GM18511 (cell line): ENCODE results near the gene TTF2.
"Not testable (repeated sequence)": the region's sequence is repeated elsewhere in the genome, so short reads cannot be mapped to it uniquely, and the experiment has no call there.

Experiments
- ATAC-seq: cut with Tn5 transposase; IDR thresholded peaks from one replicate; pipeline ENCODE4 v1.9.1; 2021; ENCODE audit warnings: mild to moderate bottlenecking, moderate library complexity; ENCODE audit not compliant: unreplicated experiment

Gene TTF2

DNA sequence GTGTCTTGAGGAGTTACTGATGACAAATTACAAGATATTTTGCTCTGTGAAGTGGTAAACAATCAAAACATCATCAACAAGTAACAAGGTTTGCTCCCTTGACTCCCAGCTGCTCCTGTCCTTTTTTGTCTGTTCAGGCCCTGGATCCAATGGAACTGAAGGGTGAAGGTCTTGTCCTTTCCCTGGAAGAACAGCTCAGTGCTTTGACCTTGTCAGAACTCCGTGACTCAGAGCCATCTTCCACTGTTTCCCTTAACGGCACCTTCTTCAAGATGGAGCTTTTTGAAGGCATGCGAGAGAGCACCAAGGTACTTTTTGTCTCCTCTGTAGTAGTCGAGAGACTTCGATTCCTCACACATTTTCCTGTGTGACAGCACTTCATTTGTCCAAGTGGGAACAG lies 32.5 kb downstream of the TTF2 start:
- no peak for ATAC-seq

DNA sequence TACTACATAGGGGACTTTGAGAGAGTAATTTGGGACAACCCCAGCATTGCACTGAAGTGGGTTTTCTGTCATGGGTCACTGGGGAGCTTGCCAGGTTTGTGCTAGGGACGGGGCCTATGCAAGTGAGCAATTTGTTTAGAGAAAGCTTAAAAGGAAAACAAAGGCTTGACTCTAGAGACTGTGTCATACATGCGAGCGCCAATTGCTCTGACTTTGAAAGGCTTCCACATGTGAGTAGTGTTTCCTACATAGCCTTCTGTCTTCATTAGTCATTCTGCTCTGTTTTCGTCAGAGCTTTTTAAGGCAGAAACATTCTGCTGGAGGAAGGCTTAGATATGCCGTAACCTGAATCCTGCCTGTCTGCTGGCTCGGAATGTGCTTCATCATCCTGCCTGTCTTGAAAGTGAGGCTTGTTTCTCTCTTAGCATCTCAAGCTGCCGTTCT lies 33.0 kb downstream of the TTF2 start:
- ATAC-seq = no peak

DNA sequence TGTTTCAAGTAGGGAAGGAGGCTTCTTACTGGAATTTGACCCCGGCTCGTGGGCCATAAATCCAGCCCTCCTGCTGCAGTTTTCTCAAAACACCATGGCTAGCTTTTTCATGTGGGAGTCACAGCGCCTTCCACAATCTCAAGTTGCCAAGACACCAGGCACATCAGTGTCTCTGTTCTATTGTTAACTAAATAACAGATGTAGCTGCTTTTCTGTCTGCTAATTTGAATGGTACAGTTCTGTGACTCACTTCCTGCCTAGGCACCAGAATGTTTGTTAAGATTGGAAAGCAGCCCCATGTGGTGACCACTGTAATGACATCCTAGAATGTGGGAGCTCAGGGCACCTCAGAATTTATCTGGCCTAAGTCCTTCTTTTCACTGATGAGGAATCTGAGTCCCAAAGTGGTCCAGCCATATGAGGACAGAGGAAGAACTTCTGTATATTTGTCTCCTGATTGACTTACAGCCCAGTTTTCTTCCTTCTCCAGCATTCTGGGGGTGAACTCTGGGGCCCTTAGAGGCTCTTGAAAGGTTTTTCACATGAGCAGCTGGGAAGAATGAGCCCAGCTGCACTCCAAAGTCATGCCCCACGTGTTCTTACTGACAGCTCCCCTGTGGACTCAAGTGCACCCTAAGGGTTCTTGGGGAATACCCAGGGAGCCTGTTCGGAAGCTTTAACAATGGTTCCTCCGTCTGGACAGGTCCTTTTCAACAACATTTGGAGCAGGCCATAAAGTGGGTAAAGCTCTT lies 33.9 kb downstream of the TTF2 start:
- peak; percentile 82 for ATAC-seq

DNA sequence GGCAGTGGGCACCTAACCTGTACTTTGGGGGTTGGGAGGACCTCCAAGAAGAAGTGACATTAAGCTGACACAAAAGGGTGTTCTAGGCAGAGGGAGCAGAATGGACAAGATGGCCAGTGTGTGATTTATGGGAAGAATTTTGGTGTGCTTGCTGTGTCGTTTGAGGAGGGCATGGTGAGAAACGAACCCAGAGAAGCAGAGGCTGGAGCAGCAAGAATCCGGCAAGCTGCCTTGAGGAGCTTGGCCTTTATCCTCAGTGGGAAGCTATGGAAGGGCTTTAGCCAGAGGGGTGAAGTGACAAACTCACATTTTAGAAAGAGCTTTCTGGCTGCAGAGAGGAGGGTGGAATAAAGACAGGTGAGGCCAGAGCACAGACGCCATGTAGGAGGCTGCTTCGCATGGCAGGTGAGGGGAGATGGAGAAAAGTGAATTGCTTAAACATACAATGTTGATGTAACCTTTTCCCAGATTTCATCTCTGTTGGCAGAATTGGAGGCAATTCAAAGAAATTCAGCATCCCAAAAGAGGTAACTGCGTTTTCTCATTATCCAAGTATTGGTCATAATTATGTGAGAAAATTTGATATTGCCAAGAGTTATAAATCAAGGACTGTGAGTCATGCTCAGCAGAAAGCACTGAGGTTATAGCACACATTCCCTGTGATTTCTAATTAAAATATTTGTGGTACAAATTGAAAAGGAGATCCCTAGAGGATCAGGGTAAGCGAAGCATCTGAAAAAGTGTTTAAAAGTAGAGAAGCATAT lies 34.9 kb downstream of the TTF2 start:
- ATAC-seq = no peak

DNA sequence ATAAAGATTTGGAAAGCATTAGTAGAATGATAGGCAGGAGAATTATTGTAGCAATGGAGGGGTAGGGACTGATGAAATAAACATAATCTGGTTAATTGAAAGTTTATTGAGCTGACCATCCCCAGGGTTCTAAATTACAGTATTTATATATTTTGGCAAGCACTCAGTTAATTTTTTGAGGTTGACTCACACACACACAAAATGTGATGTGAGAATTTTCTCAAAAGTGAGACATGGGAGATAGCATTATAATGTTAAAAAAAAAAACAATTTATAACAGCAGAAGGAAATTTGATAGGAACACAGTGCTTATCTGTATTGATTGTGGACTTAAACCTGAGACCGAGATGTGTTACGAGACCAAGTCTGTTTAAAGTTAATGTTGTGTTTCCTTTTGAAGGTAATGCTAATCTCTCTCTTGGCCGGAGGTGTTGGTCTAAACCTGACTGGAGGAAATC lies 36.9 kb downstream of the TTF2 start:
- no peak for ATAC-seq

DNA sequence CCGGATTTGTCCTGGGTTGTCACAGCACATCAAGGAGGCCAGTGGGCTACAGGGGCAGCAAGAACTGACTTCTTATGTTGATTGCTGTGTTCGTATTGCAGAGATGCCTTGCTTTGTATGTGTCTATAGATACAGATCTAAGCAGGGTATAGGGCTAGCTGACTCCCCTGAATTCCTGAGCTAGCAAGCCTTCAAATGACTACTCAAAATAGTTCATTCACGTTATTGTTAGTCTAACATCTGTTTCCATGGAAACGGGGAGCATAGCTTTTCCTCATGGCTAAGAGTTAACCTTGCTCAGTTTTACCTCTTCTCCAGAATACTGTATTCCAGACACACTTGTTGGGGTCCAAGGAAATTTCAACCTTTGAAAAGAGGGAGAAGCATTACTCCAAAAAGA lies 37.3 kb downstream of the TTF2 start:
- ATAC-seq = no peak

DNA sequence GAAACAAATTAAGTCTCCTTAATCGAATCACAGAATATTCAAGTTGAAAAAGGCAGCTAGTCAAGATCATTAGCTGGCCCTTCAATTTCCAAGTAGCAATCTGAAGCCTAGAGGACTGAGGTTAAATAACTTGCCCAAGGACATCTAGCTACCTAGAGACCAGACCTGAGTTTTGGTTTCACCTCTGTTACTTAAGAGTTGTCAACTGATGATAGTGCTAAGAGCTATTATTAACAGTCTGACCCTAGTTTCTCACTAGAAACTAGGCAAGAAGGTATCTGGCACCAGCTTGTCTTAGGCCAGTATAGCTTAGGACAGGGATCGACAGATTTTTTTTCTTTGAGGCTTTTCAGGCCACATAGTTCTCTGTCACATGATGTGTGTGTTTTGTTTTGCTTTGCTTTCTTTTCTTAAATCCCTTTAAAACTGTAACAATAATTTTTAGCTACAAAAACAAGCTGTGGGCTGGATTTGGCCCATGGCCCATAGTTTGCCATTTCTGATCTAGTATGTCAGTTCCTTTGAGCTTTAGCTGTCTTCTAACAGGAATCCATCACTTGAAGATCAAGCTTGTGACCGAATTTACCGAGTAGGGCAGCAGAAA lies 38.3 kb downstream of the TTF2 start:
- no peak for ATAC-seq

DNA sequence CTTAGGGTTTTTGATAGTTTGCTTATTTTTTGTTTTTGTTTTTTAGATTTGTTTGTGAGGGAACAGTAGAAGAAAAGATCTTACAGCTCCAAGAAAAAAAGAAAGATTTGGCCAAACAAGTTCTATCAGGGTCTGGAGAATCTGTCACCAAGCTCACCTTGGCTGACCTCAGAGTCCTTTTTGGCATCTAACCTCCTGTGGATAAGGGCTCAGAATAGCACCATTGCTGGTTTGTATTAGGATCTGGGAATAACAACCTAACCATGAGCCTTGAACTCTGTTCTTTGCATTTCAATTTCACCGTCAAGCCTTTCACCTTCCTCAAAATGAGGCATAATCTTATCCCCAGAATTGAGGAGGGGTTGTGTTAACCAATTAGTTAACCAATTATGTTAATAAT lies 41.2 kb downstream of the TTF2 start:
- no peak for ATAC-seq

DNA sequence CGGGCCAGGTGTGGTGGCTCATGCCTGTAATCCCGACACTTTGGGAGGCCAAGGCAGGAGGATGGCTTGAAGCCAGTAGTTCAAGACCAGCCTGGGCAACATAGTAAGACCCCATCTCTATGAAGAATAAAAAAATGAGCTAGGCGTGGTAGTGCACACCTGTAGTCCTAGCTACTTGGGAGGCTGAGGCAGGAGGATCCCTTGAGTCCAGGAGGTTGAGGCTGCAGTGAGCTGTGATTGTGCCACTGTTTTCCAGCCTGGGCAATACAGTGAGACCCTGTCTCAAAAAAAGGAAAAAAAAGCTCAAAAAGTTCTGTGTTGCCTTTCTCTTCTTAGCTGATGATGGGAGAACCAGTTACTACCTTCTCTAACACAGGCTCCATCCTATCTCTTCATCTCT lies 41.7 kb downstream of the TTF2 start:
- not testable (repeated sequence) for ATAC-seq

DNA sequence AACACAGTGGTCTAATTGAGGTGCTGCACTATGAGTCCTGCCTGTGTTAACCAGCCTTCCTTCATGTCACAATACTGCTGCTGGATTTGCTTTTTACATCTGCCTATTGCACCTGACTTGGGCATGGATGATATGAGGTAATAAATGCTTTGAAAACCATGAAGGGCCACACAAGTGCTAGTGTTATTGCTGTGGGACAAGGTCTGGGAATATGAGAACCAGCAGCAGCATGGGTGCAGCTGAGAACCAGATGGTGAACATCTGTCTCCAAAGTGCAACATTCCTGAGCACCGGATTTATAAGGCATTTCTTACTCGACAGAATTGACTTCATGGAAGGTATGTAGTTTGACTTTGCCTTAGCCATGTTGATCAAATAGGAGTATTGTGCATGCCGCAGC lies 44.9 kb downstream of the TTF2 start:
- no peak for ATAC-seq

DNA sequence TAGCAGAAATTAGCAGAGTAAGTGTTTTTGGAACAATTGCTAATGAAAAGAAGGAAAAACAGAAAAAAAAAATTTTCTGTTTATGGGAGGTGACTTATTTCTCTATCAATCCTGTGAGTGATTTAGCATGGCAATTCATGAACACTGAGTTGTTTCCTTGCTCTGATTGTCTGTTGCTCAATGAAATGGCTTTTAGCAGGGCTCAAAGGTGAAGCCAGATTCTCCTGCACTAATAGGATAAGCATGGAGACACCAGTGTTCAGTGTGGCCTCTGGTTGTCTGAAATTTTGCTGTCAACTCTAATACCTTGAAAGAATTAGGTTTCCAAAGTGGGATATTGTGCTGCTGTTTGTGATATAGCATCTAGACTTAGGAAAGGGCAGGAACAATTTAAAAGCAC lies 45.6 kb downstream of the TTF2 start:
- ATAC-seq = no peak

DNA sequence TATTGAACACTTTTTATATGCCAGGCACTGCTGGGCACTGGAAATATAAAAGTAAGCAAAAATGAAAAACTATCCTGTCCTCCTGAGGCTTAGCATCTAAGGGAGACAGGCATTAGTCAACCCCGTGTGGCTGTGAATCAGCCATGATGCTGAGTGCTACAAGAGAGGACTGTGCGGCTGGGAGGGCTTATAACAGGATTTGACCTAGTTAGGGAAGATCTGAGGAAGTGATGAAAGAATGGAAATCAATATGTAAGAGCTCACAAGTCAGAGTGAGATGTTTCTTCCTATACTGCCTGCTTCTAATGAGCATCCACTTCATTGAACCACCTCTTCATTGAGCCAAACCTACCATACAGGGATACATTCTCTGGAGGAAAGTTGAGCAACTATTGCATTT lies 46.4 kb downstream of the TTF2 start:
- no peak for ATAC-seq

DNA sequence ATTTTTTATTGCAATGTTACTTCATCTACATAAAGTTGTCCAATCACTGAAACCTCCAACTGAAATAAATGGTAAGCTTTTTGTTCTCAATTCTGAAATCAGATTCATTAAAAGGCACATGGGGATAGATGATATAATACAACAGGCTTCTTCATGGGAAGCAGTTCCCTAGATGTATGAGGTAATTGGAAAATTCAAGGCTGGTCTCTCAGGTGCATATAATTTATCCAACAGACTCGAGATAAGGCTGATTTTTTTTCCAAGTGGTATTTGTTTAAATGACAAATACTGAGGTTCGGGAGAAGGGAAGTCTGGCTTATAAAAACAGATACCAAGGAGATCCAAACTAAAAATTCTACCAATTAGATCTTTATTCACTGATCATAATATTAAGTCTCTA lies 47.2 kb downstream of the TTF2 start:
- ATAC-seq = no peak

DNA sequence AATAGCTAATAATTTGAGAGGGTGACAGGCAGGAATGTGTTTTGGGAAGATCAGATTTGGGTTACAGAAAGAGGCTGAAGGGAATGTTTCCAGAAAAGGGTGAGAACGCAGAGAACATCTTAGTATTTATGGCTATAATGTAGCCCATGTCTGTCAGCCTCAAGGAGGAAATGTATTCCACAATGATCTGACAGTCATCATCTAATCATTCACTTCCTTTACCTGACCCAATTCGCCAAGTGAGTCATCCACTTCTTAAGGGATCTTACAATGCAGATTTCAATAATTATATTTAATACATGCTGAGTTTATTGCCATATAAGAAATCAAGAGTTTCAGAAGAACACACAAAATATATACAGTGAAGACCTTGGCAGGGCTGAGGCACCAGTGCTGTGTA lies 50.6 kb downstream of the TTF2 start:
- no peak for ATAC-seq

DNA sequence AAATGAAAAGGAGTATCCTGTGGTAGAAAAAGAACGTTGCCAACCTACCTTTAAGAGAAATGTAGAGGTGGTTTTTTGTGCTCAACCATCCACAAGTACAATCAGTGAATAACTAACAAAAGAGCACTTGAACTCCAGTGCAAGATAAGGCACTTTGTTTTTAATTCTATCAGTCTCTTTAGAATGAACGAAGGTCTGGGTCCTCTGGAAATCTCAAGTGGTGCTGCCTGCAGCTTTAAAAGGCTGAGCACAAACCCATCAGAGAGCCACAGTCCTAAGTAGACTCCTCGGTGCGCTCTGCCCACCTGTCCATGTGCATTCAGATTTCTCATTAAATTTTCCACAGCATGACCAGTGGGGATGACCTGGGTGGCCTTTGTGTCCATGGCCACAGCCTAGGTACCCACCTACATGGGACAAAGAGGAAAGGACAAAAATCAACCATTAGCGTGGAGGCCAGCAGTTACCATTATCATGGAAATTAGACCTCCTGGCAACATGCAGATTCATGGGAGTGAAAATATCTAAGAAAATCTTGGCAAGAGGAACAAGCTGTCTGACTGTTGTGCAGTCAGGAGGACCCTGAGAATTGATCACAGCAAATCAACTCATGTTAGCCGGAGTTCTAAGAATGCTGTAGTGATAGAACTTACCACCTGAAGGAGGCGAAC lies 52.1 kb downstream of the TTF2 start:
- ATAC-seq = no peak

DNA sequence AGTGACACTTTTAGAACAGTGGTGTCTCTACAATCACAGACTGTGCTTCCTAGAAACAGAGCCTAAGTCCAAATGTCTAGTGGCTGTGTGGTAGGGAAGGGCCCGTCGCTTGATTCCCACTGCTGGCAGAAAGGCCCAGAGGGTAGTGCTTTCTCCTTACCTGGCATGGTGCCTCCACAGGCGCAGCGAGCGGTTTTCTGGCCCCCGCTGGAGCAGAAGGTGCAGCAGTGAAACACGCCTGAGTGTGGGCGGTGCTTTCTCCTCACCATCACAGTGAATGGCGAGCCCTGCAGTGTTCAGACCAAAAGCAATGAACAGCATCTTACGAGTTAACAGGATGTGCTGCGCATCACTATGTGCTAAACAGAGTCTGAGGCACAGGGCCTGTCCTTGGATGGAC lies 53.1 kb downstream of the TTF2 start:
- ATAC-seq = no peak

DNA sequence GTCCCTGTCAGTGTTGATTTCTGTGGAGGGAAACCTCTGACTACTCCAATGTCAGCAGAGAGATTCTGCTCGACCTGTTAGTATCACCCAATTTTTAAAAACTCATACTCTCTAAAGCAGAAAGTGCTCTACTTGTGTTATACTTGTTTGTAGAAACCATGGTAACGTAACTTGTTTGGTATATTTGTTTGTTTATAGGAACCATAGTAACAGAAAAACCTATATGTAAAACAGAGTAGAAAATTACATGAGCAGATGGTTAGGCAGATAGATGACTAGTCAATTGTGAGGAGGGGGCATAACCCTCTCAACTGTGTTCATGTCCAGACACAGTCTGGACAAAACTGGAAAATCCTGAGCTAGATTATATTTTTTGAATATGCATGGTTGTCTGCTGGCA lies 54.8 kb downstream of the TTF2 start:
- ATAC-seq = no peak

DNA sequence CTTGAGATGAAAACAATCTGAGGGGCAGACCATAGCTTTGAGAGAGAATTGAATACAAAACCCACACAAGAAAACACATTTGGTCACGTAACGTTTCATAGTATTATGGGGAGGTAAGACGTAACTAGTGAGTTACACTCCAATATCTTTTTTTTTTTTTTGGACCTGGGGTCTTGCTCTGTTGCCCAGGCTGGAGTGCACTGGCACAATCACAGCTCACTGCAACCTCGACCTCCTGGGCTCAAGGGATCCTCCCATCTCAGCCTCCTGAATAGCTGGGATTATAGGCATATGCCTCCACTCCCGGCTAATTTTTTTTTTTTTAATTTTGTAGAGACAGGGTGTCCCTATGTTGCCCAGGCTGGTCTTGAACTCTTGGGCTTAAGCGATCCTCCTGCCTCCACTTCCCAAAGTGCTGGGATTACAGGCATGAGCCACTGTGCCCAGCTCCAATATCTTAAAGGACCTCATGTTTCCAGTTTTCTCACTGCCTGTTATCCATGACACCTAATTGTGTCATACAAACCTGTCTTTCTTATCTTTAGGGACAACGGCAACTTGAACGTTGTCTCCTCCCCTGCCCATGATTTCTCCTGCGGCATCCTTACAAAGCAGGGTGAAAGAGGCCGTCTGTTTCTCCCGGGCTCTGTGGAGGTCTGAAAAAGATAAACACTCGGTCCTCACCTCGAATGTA lies 56.1 kb downstream of the TTF2 start:
- ATAC-seq = no peak

DNA sequence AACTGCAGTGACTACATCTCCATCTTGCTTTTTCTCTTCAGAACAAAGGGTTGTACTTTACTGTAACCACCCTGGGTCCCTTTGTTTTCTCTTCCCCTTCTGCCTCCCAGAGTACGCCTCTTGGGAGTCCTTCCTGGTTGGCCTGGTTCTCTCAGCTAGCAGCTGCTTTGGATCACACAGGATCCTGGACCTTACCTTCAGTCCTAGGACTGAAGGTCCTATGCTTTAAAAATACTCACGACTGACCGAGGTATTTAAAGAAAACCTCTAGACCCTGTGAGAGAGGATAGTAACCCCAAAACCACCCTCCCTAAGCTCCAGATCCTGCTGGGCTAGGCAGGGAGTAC lies 56.6 kb downstream of the TTF2 start:
- no peak for ATAC-seq

DNA sequence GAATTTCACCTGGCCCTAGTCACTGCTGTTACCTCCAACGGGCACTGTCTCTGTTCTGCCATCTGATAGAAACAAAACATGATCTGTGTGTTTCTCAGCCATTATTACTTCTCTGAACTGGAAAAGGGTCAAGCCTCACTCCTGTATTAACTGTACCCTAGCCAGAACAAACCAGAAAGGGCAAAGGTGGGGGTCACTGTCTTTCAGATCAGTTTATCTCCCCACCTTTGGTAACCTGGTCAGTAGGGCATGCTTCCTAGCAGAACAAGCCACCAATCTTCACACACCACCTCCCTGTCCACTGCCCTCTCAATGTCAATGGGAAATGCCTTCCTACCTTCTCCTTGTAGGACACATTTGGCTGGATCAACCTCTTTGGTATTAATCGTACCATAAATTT lies 57.6 kb downstream of the TTF2 start:
- ATAC-seq = no peak

DNA sequence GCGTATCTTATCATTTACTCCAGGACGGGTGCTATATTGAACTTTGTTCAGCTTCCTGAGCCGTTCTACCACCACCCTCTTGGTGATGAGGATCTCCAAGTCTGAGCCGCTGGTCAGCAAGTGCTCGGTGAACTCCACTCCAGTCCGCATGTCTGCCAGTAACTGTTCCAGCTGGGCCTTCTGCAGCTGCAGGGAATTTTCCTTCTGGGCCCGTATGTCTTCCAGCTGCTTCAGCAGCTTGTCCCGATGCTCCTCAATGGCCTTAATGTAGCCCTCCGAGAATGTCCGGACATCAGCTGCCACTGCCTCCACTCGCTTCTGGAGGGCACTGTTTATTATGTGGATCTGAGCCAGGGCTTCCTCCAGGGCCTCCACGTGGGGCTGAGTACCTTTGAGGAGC lies 58.0 kb downstream of the TTF2 start:
- no peak for ATAC-seq
